Panc1 (cell line): ENCODE results near the gene HTRA3. TPM values are rescaled to one million over a fixed set of nuclear protein-coding genes. Genes with fewer than 3 reads are reported as not detected.

Source experiments
- ATAC-seq: fragments of 200-7000 bp; cut with Tn5 transposase; 2 replicates; pipeline ENCODE4 v1.9.1; 2020; ENCODE audit warnings: mild to moderate bottlenecking, moderate library complexity
- BruUV-seq: library from RNA; stranded (reverse); fragments of 400-500 nt; replicated peaks from 2 replicates; lab custom pipeline; 2021; lab: Mats Ljungman, UMichigan
- CTCF ChIA-PET: fragments of 300-600 bp; sonication (Branson Sonifier 250); formaldehyde crosslinking; loops from one replicate; lab custom pipeline; 2022; ENCODE audit warnings: antibody characterized with exemption; lab: Charles Lee
- POLR2A ChIA-PET: fragments of 300-600 bp; sonication (Branson Sonifier 250); formaldehyde crosslinking; loops from one replicate; lab custom pipeline; 2022; ENCODE audit warnings: antibody characterized with exemption; lab: Charles Lee
- DNase-seq: peaks from one replicate; pipeline ENCODE4 v3.0.0-alpha.2; 2010; ENCODE audit warnings: low read depth, low spot score
- H3K27ac ChIP-seq: 2 replicates; pipeline ENCODE4 v1.5.1; 2011; ENCODE audit warnings: mild to moderate bottlenecking, low read length, inconsistent platforms
- H3K27me3 ChIP-seq: fragments of 200-500 bp; sonication (Bioruptor generic); 2 replicates; pipeline ENCODE4 v1.6.0; 2014; ENCODE audit warnings: low read length, inconsistent platforms; ENCODE audit not compliant: control insufficient read depth, insufficient read depth
- H3K36me3 ChIP-seq: fragments of 200-500 bp; sonication (Bioruptor generic); 2 replicates; pipeline ENCODE4 v1.5.1; 2014; ENCODE audit warnings: inconsistent platforms, mild to moderate bottlenecking, low read length, moderate library complexity; ENCODE audit not compliant: control insufficient read depth, insufficient read depth
- H3K4me1 ChIP-seq: 2 replicates; pipeline ENCODE4 v1.5.1; 2011; ENCODE audit warnings: inconsistent platforms, mild to moderate bottlenecking, low read length, moderate library complexity; ENCODE audit not compliant: control insufficient read depth, insufficient read depth
- H3K4me3 ChIP-seq, 2 experiments: 2 replicates each; pipeline ENCODE4 v1.5.1; 2011 to 2012; ENCODE audit warnings: low read depth in 2 of 2, low read length in 2 of 2, mild to moderate bottlenecking in 2 of 2, inconsistent platforms in 1 of 2, moderate library complexity in 1 of 2
- H3K9me3 ChIP-seq: fragments of 200-500 bp; sonication (Bioruptor generic); 2 replicates; pipeline ENCODE4 v1.5.1; 2014; ENCODE audit warnings: low read depth, mild to moderate bottlenecking, inconsistent platforms, low read length, moderate library complexity; ENCODE audit not compliant: control insufficient read depth, insufficient read depth
- CTCF ChIP-seq: fragments of 450-650 bp; IDR thresholded peaks from 2 replicates; pipeline ENCODE4 v1.5.1; 2017; ENCODE audit warnings: mild to moderate bottlenecking
- POLR2AphosphoS5 ChIP-seq: IDR thresholded peaks from 2 replicates; pipeline ENCODE4 v1.6.1; 2012; ENCODE audit warnings: mild to moderate bottlenecking, low read depth, low read length, moderate library complexity
- REST ChIP-seq, 2 experiments: IDR thresholded peaks; 2 replicates each; pipeline ENCODE4 v1.6.1; 2011 to 2012; ENCODE audit warnings: low read depth in 2 of 2, control low read depth in 1 of 2, low read length in 1 of 2, mild to moderate bottlenecking in 1 of 2, moderate library complexity in 1 of 2; ENCODE audit not compliant: insufficient read depth in 1 of 2
- SIN3A ChIP-seq: IDR thresholded peaks from 2 replicates; pipeline ENCODE4 v1.6.1; 2012; ENCODE audit warnings: low read depth, mild to moderate bottlenecking, low read length, moderate library complexity, borderline replicate concordance; ENCODE audit not compliant: insufficient read depth
- TCF7L2 ChIP-seq: IDR thresholded peaks from 2 replicates; pipeline ENCODE4 v1.6.1; 2011; ENCODE audit warnings: mild to moderate bottlenecking, low read depth, low read length, inconsistent platforms
- in situ Hi-C: cut with HindIII; loops from 2 replicates; pipeline ENCODE4 v1.10.0; 2016; ENCODE audit warnings: low sequenced_read_pairs, low pct_unique_long_range_greater_than_20kb
- intact Hi-C: fragments of 100-400 bp; cut with micrococcal nuclease; formaldehyde crosslinking; loops from one replicate; pipeline ENCODE4 v1.10.0; 2022; ENCODE audit not compliant: unreplicated experiment
- total RNA-seq: library from RNA; stranded (reverse); gene quantifications from one replicate; pipeline ENCODE4 v1.2.1, GENCODE V29; 2021; ENCODE audit not compliant: unreplicated experiment

Gene HTRA3
- total RNA-seq, 1 experiment from 2014 or later, result 0.98 TPM

GRCh38 chr4:8287343-8288280 lies 18.1 kb downstream of the HTRA3 start:
- ChIA-PET POLR2A (no interaction called here), CTCF (no interaction called here)
- in situ Hi-C loops (no loop called here), intact Hi-C loops (no loop called here)
- no peak overlapping the region for H3K4me3 ChIP-seq
- H3K36me3 ChIP-seq, result no peaks in the 10 kb centered on the region
- no peak overlapping the region for H3K27ac ChIP-seq
- DNase-seq (no peak), ATAC-seq (no peak)
- TF ChIP-seq REST (IDR thresholded peaks at IDR 0.05; ENCODE audit: insufficient read depth in 1 of 2, low read depth in 2 of 2, low read length in 1 of 2), result no peak
- no peak for TF ChIP-seq CTCF
- no peak for TF ChIP-seq SIN3A
- no peak for TF ChIP-seq POLR2AphosphoS5
- no peak for TF ChIP-seq TCF7L2
- H3K9me3 ChIP-seq, result no peaks in the 10 kb centered on the region
- H3K27me3 ChIP-seq, result no peaks in the 10 kb centered on the region
- H3K4me1 ChIP-seq, result no peaks in the 10 kb centered on the region
- BruUV-seq, result no TSS peak

GRCh38 chr4:8289151-8289750 lies 19.7 kb downstream of the HTRA3 start:
- no TSS peak for BruUV-seq
- no peak overlapping the region for H3K4me3 ChIP-seq
- no peaks in the 10 kb centered on the region for H3K4me1 ChIP-seq
- no peaks in the 10 kb centered on the region for H3K9me3 ChIP-seq
- ATAC-seq (no peak), DNase-seq (no peak)
- POLR2A ChIA-PET, result no interaction called here
- in situ Hi-C loops (no loop called here), intact Hi-C loops (no loop called here)
- H3K36me3 ChIP-seq, result no peaks in the 10 kb centered on the region
- no peak overlapping the region for H3K27ac ChIP-seq
- CTCF ChIA-PET, result no interaction called here
- TF ChIP-seq REST (IDR thresholded peaks at IDR 0.05; ENCODE audit: insufficient read depth in 1 of 2, low read depth in 2 of 2, low read length in 1 of 2) (no peak), SIN3A (no peak)
- no peaks in the 10 kb centered on the region for H3K27me3 ChIP-seq
